CD4-positive, alpha-beta memory T cell (primary cell): ENCODE results near the gene CTRB1. TPM values are rescaled to one million over a fixed set of nuclear protein-coding genes. Genes with fewer than 3 reads are reported as not detected.

Experiments
- CTCF ChIA-PET: fragments of 350-600 bp; sonication (Branson Sonifier 250); formaldehyde crosslinking; loops from one replicate; lab custom pipeline; 2021; ENCODE audit warnings: inconsistent platforms; ENCODE audit not compliant: partially characterized antibody; lab: Charles Lee
- POLR2A ChIA-PET: fragments of 350-600 bp; sonication (Branson Sonifier 250); formaldehyde crosslinking; loops from one replicate; lab custom pipeline; 2021; ENCODE audit not compliant: partially characterized antibody; lab: Charles Lee
- DNase-seq, 5 donors: peaks; one replicate each; pipeline versions ENCODE4 v3.0.0 to v3.0.0-alpha.2; 2020 to 2022; ENCODE audit warnings: mixed read lengths in 1 of 5
- H3K27ac ChIP-seq: one replicate; pipeline ENCODE4 v1.7.0; 2013; ENCODE audit warnings: low read depth, low read length
- H3K27me3 ChIP-seq: 2 replicates; pipeline ENCODE4 v1.7.0; 2013; ENCODE audit warnings: mild to moderate bottlenecking, low read length, moderate library complexity; ENCODE audit not compliant: insufficient read depth
- H3K36me3 ChIP-seq: 2 replicates; pipeline ENCODE4 v1.7.0; 2013; ENCODE audit warnings: mild to moderate bottlenecking, low read length, moderate library complexity; ENCODE audit not compliant: insufficient read depth
- H3K4me1 ChIP-seq: 2 replicates; pipeline ENCODE4 v1.7.0; 2013; ENCODE audit warnings: mild to moderate bottlenecking, low read length, moderate library complexity; ENCODE audit not compliant: insufficient read depth
- H3K4me3 ChIP-seq, 2 donors: one replicate each; pipeline ENCODE4 v1.7.0; 2013; ENCODE audit warnings: low read length in 2 of 2, mild to moderate bottlenecking in 1 of 2
- H3K9me3 ChIP-seq, 2 donors: one replicate each; pipeline ENCODE4 v1.7.0; 2013; ENCODE audit warnings: low read length in 2 of 2, control low read depth in 1 of 2; ENCODE audit not compliant: control insufficient read depth in 1 of 2
- H3K27ac Mint-ChIP-seq, 7 donors: one replicate each; pipeline ENCODE4 v1.8.0; 2020 to 2021; ENCODE audit warnings: mixed read lengths in 7 of 7, mild to moderate bottlenecking in 6 of 7, inconsistent platforms in 3 of 7, moderate library complexity in 3 of 7
- H3K27me3 Mint-ChIP-seq, 2 donors: one replicate each; pipeline ENCODE4 v1.8.0; 2020 to 2021; ENCODE audit warnings: mixed read lengths in 2 of 2
- H3K36me3 Mint-ChIP-seq, 2 donors: one replicate each; pipeline ENCODE4 v1.8.0; 2020 to 2021; ENCODE audit warnings: mixed read lengths in 2 of 2, inconsistent platforms in 1 of 2, mild to moderate bottlenecking in 1 of 2
- H3K4me1 Mint-ChIP-seq, 4 donors: one replicate each; pipeline ENCODE4 v1.8.0; 2020 to 2021; ENCODE audit warnings: mixed read lengths in 4 of 4, mild to moderate bottlenecking in 1 of 4
- H3K4me3 Mint-ChIP-seq, 8 donors: one replicate each; pipeline ENCODE4 v1.8.0; 2020 to 2021; ENCODE audit warnings: mixed read lengths in 8 of 8, mild to moderate bottlenecking in 7 of 8, moderate library complexity in 6 of 8, inconsistent platforms in 3 of 8
- H3K9me3 Mint-ChIP-seq, 8 donors: one replicate each; pipeline ENCODE4 v1.8.0; 2020 to 2021; ENCODE audit warnings: mixed read lengths in 8 of 8, mild to moderate bottlenecking in 5 of 8, inconsistent platforms in 3 of 8, moderate library complexity in 1 of 8
- intact Hi-C: fragments of 100-400 bp; cut with micrococcal nuclease; formaldehyde crosslinking; loops from one replicate; pipeline ENCODE4 v1.15.1; 2023
- polyA plus RNA-seq, 2 donors: library from polyadenylated mRNA; unstranded; fragments of 300-500 nt; fragmentation: Illumina TruSeq; gene quantifications; one replicate each; pipeline ENCODE4 v1.2.3, GENCODE V29; 2021
- total RNA-seq, 2 experiments: library from RNA; stranded (reverse); gene quantifications; one replicate each; pipeline ENCODE4 v1.2.3, GENCODE V29; 2021

The CTRB1 gene
- total and polyA plus RNA-seq, 4 experiments from 2014 or later = not detected

DNA sequence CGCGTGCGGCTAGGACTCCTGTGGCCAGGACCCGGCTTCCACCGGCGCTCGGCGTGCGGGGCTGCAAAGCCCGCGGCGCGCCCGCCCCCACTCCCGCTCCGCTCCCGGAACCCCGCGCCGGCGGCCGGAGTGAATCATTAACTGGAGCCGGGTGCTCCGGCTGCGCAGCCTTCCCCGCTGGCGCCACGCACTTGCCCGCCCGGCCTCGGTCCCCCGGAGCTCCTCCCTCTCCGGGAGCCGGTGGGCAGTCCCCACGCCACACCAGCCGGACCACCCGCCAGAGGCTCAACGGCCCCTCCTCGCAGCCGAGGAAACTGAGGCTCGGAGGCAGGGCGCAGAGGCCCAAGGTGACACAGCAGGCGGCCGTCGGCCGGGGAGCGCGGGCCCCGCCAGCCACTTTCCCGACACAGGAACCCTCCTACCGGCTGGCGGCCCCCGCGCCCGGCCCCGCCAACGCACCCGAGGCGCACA is 32.1 kb downstream of the CTRB1 start:
- H3K4me1 Mint-ChIP-seq = peaks cover 2 to 16% (median 4%) of the 10 kb centered on the region in 4 donors
- peak overlapping the region in 1 of 2 donors; percentile 13 for H3K4me3 ChIP-seq
- peak in 2 of 5 donors; percentile 19 to 22 for DNase-seq
- H3K36me3 Mint-ChIP-seq = no peaks in the 10 kb centered on the region
- intact Hi-C loops = no loop called here
- peak overlapping the region in 5 of 8 donors; percentile 52 to 73 (median 64) for H3K4me3 Mint-ChIP-seq
- peaks cover 12% of the 10 kb centered on the region for H3K4me1 ChIP-seq
- ChIA-PET POLR2A (no interaction called here), CTCF (interaction anchor here (1.1 to 1.7 kb wide), 4 partner anchors 16 to 137 kb away, joined by 3 to 5 read pairs (median 4); no protein-coding TSS in a partner anchor)
- no peak overlapping the region for H3K27ac Mint-ChIP-seq
- no peaks in the 10 kb centered on the region for H3K36me3 ChIP-seq
- H3K9me3 Mint-ChIP-seq = no peaks in the 10 kb centered on the region
- H3K27ac ChIP-seq = no peak overlapping the region
- H3K27me3 ChIP-seq = peaks cover 18% of the 10 kb centered on the region
- H3K9me3 ChIP-seq = no peaks in the 10 kb centered on the region
- H3K27me3 Mint-ChIP-seq = peaks cover 21 to 22% of the 10 kb centered on the region in 2 donors

- intact Hi-C loops = no loop called here
- peaks cover 12% of the 10 kb centered on the region for H3K4me1 ChIP-seq
- ChIA-PET CTCF (interaction anchor here (1.1 kb wide), 1 partner anchor 15 kb away, joined by 3 read pairs; no protein-coding TSS in a partner anchor), POLR2A (no interaction called here)
- no peaks in the 10 kb centered on the region for H3K36me3 ChIP-seq
- H3K36me3 Mint-ChIP-seq = no peaks in the 10 kb centered on the region
- no peaks in the 10 kb centered on the region for H3K9me3 Mint-ChIP-seq
- peak within 1 kb of the TSS; percentile 47 to 78 (median 65) for H3K4me3 Mint-ChIP-seq
- H3K27ac ChIP-seq = no peak within 1 kb of the TSS
- peaks cover 2 to 16% (median 4%) of the 10 kb centered on the region in 4 donors for H3K4me1 Mint-ChIP-seq
- H3K27me3 Mint-ChIP-seq = peaks cover 21 to 22% of the 10 kb centered on the region in 2 donors
- peak within 1 kb of the TSS in 1 of 2 donors; percentile 13 for H3K4me3 ChIP-seq
- H3K9me3 ChIP-seq = no peaks in the 10 kb centered on the region
- peak in 1 of 5 donors; percentile 25 for DNase-seq
- H3K27ac Mint-ChIP-seq = peak within 1 kb of the TSS in 1 of 7 donors; percentile 73
- peaks cover 18% of the 10 kb centered on the region for H3K27me3 ChIP-seq
These were observed 32.7 kb downstream of the CTRB1 start, which contains the start of gene BCAR1 for GRCh38 chr16:75251280-75252048. Gene BCAR1 (minus strand): TSS chr16:75251624. CDS start chr16:75251482, 142 bp downstream.

DNA sequence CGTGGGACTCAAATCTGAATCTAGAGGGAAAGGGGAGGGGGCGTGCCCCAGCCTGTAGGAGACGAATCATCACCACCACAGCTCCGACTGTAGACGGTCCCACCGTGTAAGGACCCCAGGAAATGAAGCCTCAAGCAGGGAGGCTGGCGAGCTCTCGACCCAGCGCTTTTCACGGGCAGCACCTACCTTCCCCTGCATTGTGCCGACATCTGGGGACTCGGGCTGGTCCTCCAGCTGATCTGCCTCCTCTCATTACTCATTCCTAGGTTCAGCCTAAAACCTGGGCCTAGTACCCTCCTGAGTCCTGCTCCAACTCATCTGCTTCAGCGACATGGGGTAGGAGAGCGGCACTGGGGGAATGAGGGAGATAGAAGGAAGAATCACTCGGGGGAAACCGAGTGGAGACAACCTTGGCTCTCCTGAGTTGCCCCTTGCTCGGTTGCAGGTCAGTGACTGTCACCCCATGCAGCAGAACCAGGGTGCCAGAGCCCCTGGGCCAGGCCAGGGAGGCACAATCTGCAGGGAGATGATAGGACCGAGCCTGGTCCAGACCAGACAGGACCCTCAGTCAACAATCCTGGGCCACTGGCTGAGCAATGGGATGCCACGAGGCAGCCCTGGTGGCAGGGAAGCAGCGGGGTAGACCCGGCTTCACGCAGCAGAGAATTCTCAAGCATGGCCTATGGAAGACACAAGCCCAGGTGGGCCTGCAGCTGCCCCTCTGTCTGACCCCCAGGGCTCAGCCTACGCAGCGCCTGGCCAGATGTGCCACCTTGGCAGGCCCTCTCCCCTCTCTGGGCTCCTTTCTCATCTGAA is 33.5 kb downstream of the CTRB1 start:
- intact Hi-C loops = no loop called here
- Histone ChIP-seq H3K27me3 (peaks cover 18% of the 10 kb centered on the region), H3K27ac (no peak overlapping the region), H3K9me3 (no peaks in the 10 kb centered on the region), H3K4me1 (peaks cover 12% of the 10 kb centered on the region), H3K36me3 (no peaks in the 10 kb centered on the region), H3K4me3 (no peak overlapping the region)
- POLR2A ChIA-PET = no interaction called here
- H3K4me3 Mint-ChIP-seq = peak overlapping the region; percentile 42 to 78 (median 65)
- CTCF ChIA-PET = no interaction called here
- no peaks in the 10 kb centered on the region for H3K36me3 Mint-ChIP-seq
- H3K27ac Mint-ChIP-seq = peak overlapping the region in 1 of 7 donors; percentile 68
- H3K4me1 Mint-ChIP-seq = peaks cover 2 to 16% (median 4%) of the 10 kb centered on the region in 4 donors
- peaks cover 21 to 22% of the 10 kb centered on the region in 2 donors for H3K27me3 Mint-ChIP-seq
- H3K9me3 Mint-ChIP-seq = no peaks in the 10 kb centered on the region
- peak in 1 of 5 donors; percentile 13 for DNase-seq

DNA sequence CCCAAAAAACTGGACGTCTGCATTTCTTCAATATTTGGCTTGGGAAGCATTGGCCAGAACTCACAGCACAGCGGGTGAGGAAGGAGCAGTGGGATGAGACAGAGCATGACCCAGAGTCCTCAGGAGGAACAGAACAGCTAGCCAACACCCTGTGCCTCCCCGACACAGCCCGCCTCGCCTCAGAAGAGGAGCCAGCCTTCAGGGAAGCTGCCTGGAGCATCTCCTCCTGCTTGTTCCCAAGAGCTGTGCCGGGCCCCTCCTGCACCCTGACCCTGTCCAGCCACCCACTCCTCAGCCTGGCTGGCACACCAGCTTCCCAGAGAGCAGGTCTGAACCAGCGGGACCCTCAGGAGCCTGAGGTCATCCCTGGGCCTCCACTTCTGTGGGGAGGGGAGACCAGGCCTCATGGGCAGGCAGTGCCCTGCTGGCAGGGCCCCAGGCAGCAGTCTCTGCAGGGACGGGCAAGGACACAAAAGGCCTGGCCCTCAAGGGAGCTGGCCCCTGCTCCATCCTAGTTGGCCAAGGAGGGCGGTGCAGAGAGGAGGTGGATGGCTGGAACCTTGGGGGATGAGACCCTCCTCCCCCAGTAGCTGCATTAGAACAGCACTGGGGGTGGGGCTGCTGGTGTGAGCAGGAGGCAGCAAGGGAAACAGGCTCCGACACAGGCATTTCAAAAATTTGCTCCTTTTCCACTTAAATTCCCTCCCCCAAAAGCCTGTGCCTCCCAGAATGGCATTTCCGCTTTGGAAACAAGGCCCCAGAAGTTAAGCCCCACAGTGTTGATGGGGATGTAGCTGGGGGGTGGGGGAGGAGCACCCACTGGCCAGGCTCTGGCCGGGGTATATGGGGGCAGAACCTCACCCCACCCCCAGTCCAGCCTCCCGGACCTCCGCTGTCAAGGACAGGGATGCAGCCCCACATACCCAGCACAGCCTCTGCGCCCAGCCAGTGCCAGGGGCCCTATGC is 34.4 kb downstream of the CTRB1 start:
- POLR2A ChIA-PET = no interaction called here
- Histone ChIP-seq H3K36me3 (no peaks in the 10 kb centered on the region), H3K27me3 (peaks cover 18% of the 10 kb centered on the region), H3K4me3 (no peak overlapping the region), H3K9me3 (no peaks in the 10 kb centered on the region), H3K4me1 (peaks cover 12% of the 10 kb centered on the region), H3K27ac (no peak overlapping the region)
- intact Hi-C loops = no loop called here
- H3K36me3 Mint-ChIP-seq = no peaks in the 10 kb centered on the region
- H3K27me3 Mint-ChIP-seq = peaks cover 21 to 25% of the 10 kb centered on the region in 2 donors
- peaks cover 2 to 11% (median 4%) of the 10 kb centered on the region in 4 donors for H3K4me1 Mint-ChIP-seq
- DNase-seq = peak in 1 of 5 donors; percentile 37
- no peaks in the 10 kb centered on the region for H3K9me3 Mint-ChIP-seq
- no peak overlapping the region for H3K4me3 Mint-ChIP-seq
- CTCF ChIA-PET = no interaction called here
- no peak overlapping the region for H3K27ac Mint-ChIP-seq

- peaks cover 2 to 11% (median 4%) of the 10 kb centered on the region in 4 donors for H3K4me1 Mint-ChIP-seq
- no peak for DNase-seq
- H3K36me3 Mint-ChIP-seq = no peaks in the 10 kb centered on the region
- Histone ChIP-seq H3K36me3 (no peaks in the 10 kb centered on the region), H3K27ac (no peak overlapping the region), H3K4me3 (no peak overlapping the region), H3K27me3 (peaks cover 18% of the 10 kb centered on the region), H3K4me1 (peaks cover 12% of the 10 kb centered on the region), H3K9me3 (no peaks in the 10 kb centered on the region)
- H3K4me3 Mint-ChIP-seq = no peak overlapping the region
- intact Hi-C loops = no loop called here
- H3K27ac Mint-ChIP-seq = no peak overlapping the region
- ChIA-PET CTCF (no interaction called here), POLR2A (no interaction called here)
- H3K27me3 Mint-ChIP-seq = peaks cover 22 to 23% of the 10 kb centered on the region in 2 donors
- H3K9me3 Mint-ChIP-seq = no peaks in the 10 kb centered on the region
These were observed 35.6 kb downstream of the CTRB1 start for GRCh38 chr16:75254359-75254837.

DNA sequence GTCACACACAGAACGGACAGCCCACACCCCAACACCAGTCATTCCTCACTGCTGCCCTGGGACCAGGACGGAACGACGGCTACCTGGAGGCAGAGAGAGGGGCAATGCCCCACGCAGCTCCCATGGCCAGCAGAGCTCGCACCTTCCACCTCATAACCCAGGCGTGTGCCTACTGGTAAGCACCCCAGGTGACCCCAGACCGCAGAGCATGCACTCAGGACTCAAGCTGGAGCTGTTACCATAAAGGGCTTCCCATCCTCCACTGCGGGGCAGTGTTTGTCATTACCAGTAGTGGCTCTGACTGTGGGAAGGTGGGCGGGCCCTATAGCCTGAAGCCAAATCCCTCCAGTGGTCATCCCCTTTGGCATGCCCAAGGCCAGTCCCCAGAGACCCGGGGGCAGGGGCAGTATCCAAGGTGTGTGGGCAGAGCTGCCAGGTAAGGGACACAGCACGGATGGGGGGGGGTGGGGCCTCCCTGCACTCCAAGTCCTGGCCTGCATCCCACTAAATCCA is 37.3 kb downstream of the CTRB1 start:
- peak in 1 of 5 donors; percentile 24 for DNase-seq
- peaks cover 19 to 20% of the 10 kb centered on the region in 2 donors for H3K27me3 Mint-ChIP-seq

More for the DNA sequence above, 37.3 kb downstream of the CTRB1 start:
- Histone ChIP-seq H3K9me3 (no peaks in the 10 kb centered on the region), H3K27me3 (peaks cover 7% of the 10 kb centered on the region), H3K4me3 (no peak overlapping the region), H3K27ac (no peak overlapping the region), H3K36me3 (no peaks in the 10 kb centered on the region), H3K4me1 (peaks cover 5% of the 10 kb centered on the region)
- Mint-ChIP-seq H3K9me3 (no peaks in the 10 kb centered on the region), H3K4me3 (no peak overlapping the region), H3K4me1 (peaks cover 0 to 7% (median 3%) of the 10 kb centered on the region in 4 donors), H3K36me3 (no peaks in the 10 kb centered on the region), H3K27ac (no peak overlapping the region)
- POLR2A ChIA-PET = no interaction called here
- CTCF ChIA-PET = interaction anchor here (0.6 kb wide), 1 partner anchor 110 kb away, joined by 3 read pairs; no protein-coding TSS in a partner anchor
- intact Hi-C loops = no loop called here
